ENCODE results near the gene TNFRSF17.
"Not testable (repeated sequence)": the region's sequence is repeated elsewhere in the genome, so short reads cannot be mapped to it uniquely, and the experiment has no call there.

Gene TNFRSF17

DNA sequence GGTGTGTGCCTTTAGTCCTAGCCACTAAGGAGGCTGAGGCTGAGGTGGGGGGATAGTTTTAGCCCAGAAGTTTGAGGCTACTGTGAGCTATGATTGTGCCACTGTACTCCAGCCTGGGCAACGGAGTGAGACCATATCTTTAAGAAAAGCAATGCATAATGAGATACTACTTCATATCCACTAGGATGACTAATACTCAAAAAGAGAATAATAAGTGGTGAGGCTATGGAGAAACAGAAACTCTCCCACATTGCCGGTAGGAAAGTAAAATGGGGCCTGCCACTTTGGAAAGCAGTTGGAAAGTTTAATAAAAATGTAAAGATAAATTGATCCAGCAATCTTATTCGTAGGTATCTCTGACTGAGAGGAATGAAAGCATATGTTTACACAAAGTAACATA lies 18.6 kb upstream of the TNFRSF17 start:
- DNase-seq: no peak
- Histone ChIP-seq H3K27me3 (replicated peaks in 2 of 5; ENCODE audit: control insufficient read depth in 4 of 5, insufficient read depth in 5 of 5, low read length in 4 of 5) (no peaks in the 10 kb centered on the region), H3K4me3 (ENCODE audit: control insufficient read depth in 1 of 7, extremely low read depth in 1 of 7, insufficient read depth in 4 of 7, low read depth in 2 of 7, low read length in 6 of 7) (no peak overlapping the region), H3K9me3 (ENCODE audit: control extremely low read depth in 1 of 5, control insufficient read depth in 4 of 5, insufficient read depth in 2 of 5, low read depth in 1 of 5, low read length in 4 of 5) (no peaks in the 10 kb centered on the region), H3K36me3 (ENCODE audit: control insufficient read depth in 4 of 4, insufficient read depth in 4 of 4, low read length in 3 of 4) (no peaks in the 10 kb centered on the region), H3K27ac (ENCODE audit: insufficient read depth in 1 of 2, low read depth in 1 of 2, low read length in 2 of 2, poor library complexity in 1 of 2, severe bottlenecking in 2 of 2) (no peak overlapping the region), H3K4me1 (ENCODE audit: control extremely low read depth in 1 of 4, control insufficient read depth in 4 of 4, insufficient read depth in 4 of 4, low read length in 3 of 4) (peaks cover 0 to 2% (median 1%) of the 10 kb centered on the region in 4 experiments)
- ChIA-PET POLR2A (no interaction called here), CTCF (interaction anchor here (1.7 kb wide), 1 partner anchor 121 kb away, joined by 6 read pairs; no protein-coding TSS in a partner anchor)
- WGBS (ENCODE audit: insufficient coverage): no CpG with 5 or more reads among the region's 3 CpGs

DNA sequence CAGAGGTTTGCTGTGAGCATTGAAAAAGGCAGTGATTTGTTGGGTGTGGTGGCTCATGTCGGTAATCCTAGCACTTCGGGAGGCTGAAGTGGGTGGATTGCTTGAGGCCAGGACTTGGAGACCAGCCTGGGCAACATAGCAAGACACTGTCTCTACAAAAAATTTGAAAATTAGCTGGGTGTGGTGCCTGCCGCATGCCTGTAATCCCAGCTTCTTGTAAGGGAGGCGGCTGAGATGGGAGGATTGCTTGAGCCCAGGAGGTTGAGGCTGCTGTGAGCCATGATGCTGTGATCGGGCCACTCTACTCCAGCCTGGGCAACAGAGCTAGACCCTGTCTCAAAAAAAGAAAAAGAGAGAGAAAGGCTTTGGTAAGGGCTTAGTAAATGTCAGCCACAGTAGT lies 16.2 kb upstream of the TNFRSF17 start:
- H3K27me3 ChIP-seq (replicated peaks in 2 of 5; ENCODE audit: control insufficient read depth in 4 of 5, insufficient read depth in 5 of 5, low read length in 4 of 5): no peaks in the 10 kb centered on the region
- no peak overlapping the region for H3K27ac ChIP-seq (ENCODE audit: insufficient read depth in 1 of 2, low read depth in 1 of 2, low read length in 2 of 2, poor library complexity in 1 of 2, severe bottlenecking in 2 of 2)
- no peak for DNase-seq
- POLR2A ChIA-PET: interaction anchor here (1.5 kb wide), 1 partner anchor 119 kb away, joined by 3 read pairs; no protein-coding TSS in a partner anchor
- CTCF ChIA-PET: interaction anchor here (0.7 to 2.5 kb wide), 9 partner anchors 17 to 148 kb away, joined by 3 to 22 read pairs (median 4); no protein-coding TSS in a partner anchor
- H3K9me3 ChIP-seq (ENCODE audit: control extremely low read depth in 1 of 5, control insufficient read depth in 4 of 5, insufficient read depth in 2 of 5, low read depth in 1 of 5, low read length in 4 of 5): no peaks in the 10 kb centered on the region
- H3K36me3 ChIP-seq (ENCODE audit: control insufficient read depth in 4 of 4, insufficient read depth in 4 of 4, low read length in 3 of 4): no peaks in the 10 kb centered on the region
- H3K4me1 ChIP-seq (ENCODE audit: control extremely low read depth in 1 of 4, control insufficient read depth in 4 of 4, insufficient read depth in 4 of 4, low read length in 3 of 4): peaks cover 0 to 2% (median 1%) of the 10 kb centered on the region in 4 experiments
- H3K4me3 ChIP-seq (ENCODE audit: control insufficient read depth in 1 of 7, extremely low read depth in 1 of 7, insufficient read depth in 4 of 7, low read depth in 2 of 7, low read length in 6 of 7): no peak overlapping the region
- WGBS (ENCODE audit: insufficient coverage): 100% methylated on average over 3 of the region's 5 CpGs

GRCh38 chr16:11949527-11949926 lies 15.5 kb upstream of the TNFRSF17 start:
- peaks cover 0 to 2% (median 1%) of the 10 kb centered on the region in 4 experiments for H3K4me1 ChIP-seq (ENCODE audit: control extremely low read depth in 1 of 4, control insufficient read depth in 4 of 4, insufficient read depth in 4 of 4, low read length in 3 of 4)
- no peak overlapping the region for H3K4me3 ChIP-seq (ENCODE audit: control insufficient read depth in 1 of 7, extremely low read depth in 1 of 7, insufficient read depth in 4 of 7, low read depth in 2 of 7, low read length in 6 of 7)
- ChIA-PET CTCF (interaction anchor here (0.7 to 2.5 kb wide), 8 partner anchors 16 to 147 kb away, joined by 3 to 22 read pairs (median 4); no protein-coding TSS in a partner anchor), POLR2A (interaction anchor here (1.5 kb wide), 1 partner anchor 118 kb away, joined by 3 read pairs; no protein-coding TSS in a partner anchor)
- H3K27ac ChIP-seq (ENCODE audit: insufficient read depth in 1 of 2, low read depth in 1 of 2, low read length in 2 of 2, poor library complexity in 1 of 2, severe bottlenecking in 2 of 2): no peak overlapping the region
- WGBS (ENCODE audit: insufficient coverage): 18% methylated on average over 4 of the region's 4 CpGs
- H3K9me3 ChIP-seq (ENCODE audit: control extremely low read depth in 1 of 5, control insufficient read depth in 4 of 5, insufficient read depth in 2 of 5, low read depth in 1 of 5, low read length in 4 of 5): no peaks in the 10 kb centered on the region
- H3K36me3 ChIP-seq (ENCODE audit: control insufficient read depth in 4 of 4, insufficient read depth in 4 of 4, low read length in 3 of 4): no peaks in the 10 kb centered on the region
- DNase-seq: peak; percentile 43 to 64 (median 51)
- H3K27me3 ChIP-seq (replicated peaks in 2 of 5; ENCODE audit: control insufficient read depth in 4 of 5, insufficient read depth in 5 of 5, low read length in 4 of 5): no peaks in the 10 kb centered on the region

DNA sequence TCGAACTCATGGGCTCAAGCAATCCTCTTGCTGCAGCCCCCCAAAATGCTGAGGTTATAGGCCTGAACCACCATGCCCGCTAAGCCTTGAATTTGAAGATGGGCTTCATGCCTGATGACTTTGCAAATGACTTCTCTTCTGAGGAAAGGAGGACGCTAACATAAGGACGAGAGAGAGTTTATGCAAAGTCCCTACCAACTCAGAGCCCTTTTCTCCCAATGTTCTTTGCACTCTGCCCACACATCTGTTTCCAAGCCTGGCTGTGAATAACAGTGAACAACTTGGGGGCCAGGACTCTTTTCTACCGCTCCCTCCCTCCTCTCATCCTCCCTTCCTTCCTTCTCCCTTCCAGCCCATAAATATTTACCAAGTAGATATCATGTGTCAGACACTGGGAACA lies 14.6 kb upstream of the TNFRSF17 start:
- DNase-seq: no peak
- ChIA-PET POLR2A (no interaction called here), CTCF (no interaction called here)
- Histone ChIP-seq H3K4me3 (ENCODE audit: control insufficient read depth in 1 of 7, extremely low read depth in 1 of 7, insufficient read depth in 4 of 7, low read depth in 2 of 7, low read length in 6 of 7) (no peak overlapping the region), H3K27ac (ENCODE audit: insufficient read depth in 1 of 2, low read depth in 1 of 2, low read length in 2 of 2, poor library complexity in 1 of 2, severe bottlenecking in 2 of 2) (no peak overlapping the region), H3K4me1 (ENCODE audit: control extremely low read depth in 1 of 4, control insufficient read depth in 4 of 4, insufficient read depth in 4 of 4, low read length in 3 of 4) (peaks cover 0 to 2% (median 1%) of the 10 kb centered on the region in 4 experiments), H3K36me3 (ENCODE audit: control insufficient read depth in 4 of 4, insufficient read depth in 4 of 4, low read length in 3 of 4) (no peaks in the 10 kb centered on the region), H3K27me3 (replicated peaks in 2 of 5; ENCODE audit: control insufficient read depth in 4 of 5, insufficient read depth in 5 of 5, low read length in 4 of 5) (no peaks in the 10 kb centered on the region), H3K9me3 (ENCODE audit: control extremely low read depth in 1 of 5, control insufficient read depth in 4 of 5, insufficient read depth in 2 of 5, low read depth in 1 of 5, low read length in 4 of 5) (no peaks in the 10 kb centered on the region)
- 80% methylated on average over 5 of the region's 5 CpGs for WGBS (ENCODE audit: insufficient coverage)

DNA sequence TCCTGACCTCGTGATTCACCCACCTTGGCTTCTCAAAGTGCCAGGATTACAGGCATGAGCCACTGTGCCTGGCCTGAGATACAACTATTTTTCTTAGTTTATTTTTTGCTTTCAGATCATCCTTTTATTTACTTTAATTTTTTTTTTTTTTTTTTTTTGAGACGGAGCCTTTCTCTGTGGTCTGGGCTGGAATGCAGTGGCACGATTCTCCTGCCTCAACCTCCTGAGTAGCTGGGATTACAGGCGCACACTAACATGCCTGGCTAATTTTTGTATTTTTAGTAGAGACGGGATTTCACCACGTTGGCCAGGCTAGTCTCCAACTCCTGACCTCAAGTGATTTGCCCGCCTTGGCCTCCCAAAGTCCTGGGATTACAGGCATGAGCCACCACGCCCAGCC lies 11.4 kb upstream of the TNFRSF17 start:
- H3K4me3 ChIP-seq (ENCODE audit: control insufficient read depth in 1 of 7, extremely low read depth in 1 of 7, insufficient read depth in 4 of 7, low read depth in 2 of 7, low read length in 6 of 7); H3K9me3 ChIP-seq (ENCODE audit: control extremely low read depth in 1 of 5, control insufficient read depth in 4 of 5, insufficient read depth in 2 of 5, low read depth in 1 of 5, low read length in 4 of 5); H3K36me3 ChIP-seq (ENCODE audit: control insufficient read depth in 4 of 4, insufficient read depth in 4 of 4, low read length in 3 of 4); DNase-seq; H3K27ac ChIP-seq (ENCODE audit: insufficient read depth in 1 of 2, low read depth in 1 of 2, low read length in 2 of 2, poor library complexity in 1 of 2, severe bottlenecking in 2 of 2); POLR2A ChIA-PET; H3K4me1 ChIP-seq (ENCODE audit: control extremely low read depth in 1 of 4, control insufficient read depth in 4 of 4, insufficient read depth in 4 of 4, low read length in 3 of 4); H3K27me3 ChIP-seq (replicated peaks in 2 of 5; ENCODE audit: control insufficient read depth in 4 of 5, insufficient read depth in 5 of 5, low read length in 4 of 5): not testable (repeated sequence)
- CTCF ChIA-PET: interaction anchor here (1.2 to 1.6 kb wide), 2 partner anchors 12 to 113 kb away, joined by 5 read pairs; partner anchors contain the start of gene TNFRSF17
- 97% methylated on average over 6 of the region's 8 CpGs for WGBS (ENCODE audit: insufficient coverage)

- no peaks in the 10 kb centered on the region for H3K27me3 ChIP-seq (replicated peaks in 2 of 5; ENCODE audit: control insufficient read depth in 4 of 5, insufficient read depth in 5 of 5, low read length in 4 of 5)
- H3K4me1 ChIP-seq (ENCODE audit: control extremely low read depth in 1 of 4, control insufficient read depth in 4 of 4, insufficient read depth in 4 of 4, low read length in 3 of 4): no peaks in the 10 kb centered on the region
- H3K36me3 ChIP-seq (ENCODE audit: control insufficient read depth in 4 of 4, insufficient read depth in 4 of 4, low read length in 3 of 4): no peaks in the 10 kb centered on the region
- DNase-seq: no peak
- no peak overlapping the region for H3K4me3 ChIP-seq (ENCODE audit: control insufficient read depth in 1 of 7, extremely low read depth in 1 of 7, insufficient read depth in 4 of 7, low read depth in 2 of 7, low read length in 6 of 7)
- ChIA-PET CTCF (no interaction called here), POLR2A (no interaction called here)
- H3K9me3 ChIP-seq (ENCODE audit: control extremely low read depth in 1 of 5, control insufficient read depth in 4 of 5, insufficient read depth in 2 of 5, low read depth in 1 of 5, low read length in 4 of 5): no peaks in the 10 kb centered on the region
- H3K27ac ChIP-seq (ENCODE audit: insufficient read depth in 1 of 2, low read depth in 1 of 2, low read length in 2 of 2, poor library complexity in 1 of 2, severe bottlenecking in 2 of 2): no peak overlapping the region
- WGBS (ENCODE audit: insufficient coverage): 87% methylated on average over 8 of the region's 8 CpGs
Measured at GRCh38 chr16:11955713-11956123, 9.3 kb upstream of the TNFRSF17 start.

DNA sequence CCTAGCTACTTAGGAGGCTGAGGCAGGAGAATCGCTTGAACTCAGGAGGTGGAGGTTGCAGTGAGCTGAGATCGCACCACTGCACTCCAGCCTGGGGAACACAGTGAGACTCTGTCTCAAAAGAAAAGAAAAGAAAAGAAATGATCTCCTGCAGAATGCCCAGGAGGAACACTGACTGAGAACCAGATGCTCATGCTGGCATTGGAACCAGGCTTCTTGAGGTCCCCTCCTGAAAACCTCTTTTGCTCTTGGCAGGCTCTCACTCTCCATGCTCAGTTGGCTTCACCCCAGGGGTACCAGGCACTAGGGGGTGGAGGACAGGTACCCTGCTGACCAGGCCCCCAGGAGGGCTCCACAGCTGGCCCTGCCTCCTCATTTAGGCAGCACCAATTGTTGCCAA lies 8.5 kb upstream of the TNFRSF17 start:
- Histone ChIP-seq H3K9me3 (ENCODE audit: control extremely low read depth in 1 of 5, control insufficient read depth in 4 of 5, insufficient read depth in 2 of 5, low read depth in 1 of 5, low read length in 4 of 5) (no peaks in the 10 kb centered on the region), H3K4me3 (ENCODE audit: control insufficient read depth in 1 of 7, extremely low read depth in 1 of 7, insufficient read depth in 4 of 7, low read depth in 2 of 7, low read length in 6 of 7) (no peak overlapping the region), H3K27me3 (replicated peaks in 2 of 5; ENCODE audit: control insufficient read depth in 4 of 5, insufficient read depth in 5 of 5, low read length in 4 of 5) (no peaks in the 10 kb centered on the region), H3K36me3 (ENCODE audit: control insufficient read depth in 4 of 4, insufficient read depth in 4 of 4, low read length in 3 of 4) (no peaks in the 10 kb centered on the region), H3K27ac (ENCODE audit: insufficient read depth in 1 of 2, low read depth in 1 of 2, low read length in 2 of 2, poor library complexity in 1 of 2, severe bottlenecking in 2 of 2) (no peak overlapping the region), H3K4me1 (ENCODE audit: control extremely low read depth in 1 of 4, control insufficient read depth in 4 of 4, insufficient read depth in 4 of 4, low read length in 3 of 4) (no peaks in the 10 kb centered on the region)
- ChIA-PET POLR2A (no interaction called here), CTCF (no interaction called here)
- no peak for DNase-seq
- 86% methylated on average over 1 of the region's 2 CpGs for WGBS (ENCODE audit: insufficient coverage)

Measured in common myeloid progenitor, CD34-positive (primary cell).